HK-2 (cell line): ENCODE measurements around the gene FAM227A.
A peak's percentile ranks its signal among the peaks of the same experiment; 100 is the strongest.
"Not testable (repeated sequence)": the region's sequence is repeated elsewhere in the genome, so short reads cannot be mapped to it uniquely, and the experiment has no call there.

Source experiments
- DNase-seq: peaks from one replicate; pipeline ENCODE4 v3.0.0-alpha.2; 2018; ENCODE audit not compliant: unreplicated experiment

FAM227A gene

DNA sequence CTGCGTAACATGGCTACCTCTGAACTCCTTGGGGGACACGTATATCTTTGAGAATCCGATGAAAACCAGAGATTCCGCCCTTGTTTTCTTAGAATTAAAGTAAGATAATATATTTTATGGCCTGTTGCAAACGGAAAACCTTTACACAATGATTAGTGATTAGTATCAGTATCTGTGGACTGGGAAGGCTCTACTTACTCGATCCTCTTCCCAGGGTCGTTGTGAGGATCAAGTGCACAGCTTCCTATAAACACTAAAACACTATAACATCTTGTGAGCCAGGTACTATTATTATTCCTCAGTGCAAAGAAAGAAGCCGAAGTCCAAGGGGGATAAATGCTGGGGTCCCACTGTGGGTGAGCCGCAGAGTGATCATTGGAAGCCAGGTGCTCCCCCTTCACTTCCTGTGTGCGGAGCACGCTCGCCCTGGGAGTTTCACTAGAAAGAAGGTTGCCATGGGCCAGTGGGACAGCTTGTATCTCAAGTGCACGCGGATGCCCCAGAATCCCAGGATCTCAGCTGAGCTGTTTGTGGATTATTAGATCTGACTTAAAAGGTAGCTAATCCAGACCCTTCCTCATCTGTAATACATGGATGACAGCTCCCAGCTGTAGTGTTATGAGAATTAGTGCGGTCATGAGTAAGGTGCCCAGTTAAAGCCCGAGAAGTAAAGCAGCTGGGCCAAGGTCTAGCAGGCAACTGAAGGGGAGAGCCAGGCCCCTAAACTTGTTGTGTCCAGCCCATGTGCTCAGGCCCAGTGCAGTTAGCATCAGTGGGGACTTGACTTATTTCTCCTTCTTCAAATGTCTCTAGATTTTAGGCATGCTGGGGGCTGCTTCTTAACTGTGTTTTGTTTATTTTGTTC, 1.1 kb upstream of the FAM227A start:
- peak; percentile 35 for DNase-seq

DNA sequence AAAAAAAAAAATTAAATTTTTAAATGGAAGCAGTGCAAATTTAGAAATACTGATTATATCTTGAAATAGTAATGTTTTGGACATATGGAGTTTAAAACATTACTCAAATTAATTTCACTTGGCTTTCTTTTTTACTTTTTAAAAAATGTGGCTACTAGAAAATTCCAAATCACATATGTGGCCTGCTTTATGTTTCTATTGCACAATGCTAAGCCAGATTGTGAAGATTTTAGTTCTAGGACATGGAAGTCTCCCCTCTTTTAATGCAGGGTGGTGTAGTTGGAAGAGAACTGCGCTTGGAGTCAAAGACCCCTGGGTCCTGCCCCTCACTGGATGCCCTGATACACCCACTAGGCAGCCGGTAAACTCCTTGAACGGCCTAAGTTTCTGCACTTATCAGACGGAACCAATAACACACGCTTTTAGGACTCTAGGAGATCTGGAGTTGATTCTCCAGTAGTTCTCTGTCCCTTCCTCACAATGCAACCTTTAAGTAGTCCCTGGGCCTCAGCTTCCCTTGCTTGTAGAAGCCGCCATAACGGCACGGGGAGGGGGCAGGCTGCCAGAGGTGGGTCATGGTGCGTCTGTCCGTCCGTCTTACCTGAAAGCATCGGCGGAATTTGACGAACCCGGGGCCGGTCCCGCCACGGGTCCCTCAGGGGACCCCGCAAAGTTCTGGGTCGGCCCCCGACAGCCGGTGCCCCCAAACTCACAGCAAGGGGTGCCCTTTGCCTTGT, 505 bp downstream of the FAM227A start:
- DNase-seq, result no peak

DNA sequence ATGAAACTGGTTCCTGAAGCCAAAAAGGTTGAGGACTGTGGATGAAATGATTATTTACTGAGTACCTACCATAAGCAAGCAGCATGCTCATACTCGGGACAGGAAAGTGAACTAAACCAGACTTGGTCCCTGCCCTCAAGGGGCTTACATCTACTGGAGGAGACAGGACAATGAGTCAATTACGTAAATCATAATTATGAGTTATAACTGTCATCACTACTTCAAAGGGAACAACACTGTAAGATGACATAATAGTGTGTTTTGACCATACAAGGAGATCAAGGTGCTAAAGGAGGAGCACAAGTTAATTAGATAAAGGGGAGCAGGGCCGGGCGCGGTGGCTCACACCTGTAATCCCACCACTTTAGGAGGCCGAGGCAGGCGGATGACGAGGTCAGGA, 2.5 kb downstream of the FAM227A start:
- no peak for DNase-seq

DNA sequence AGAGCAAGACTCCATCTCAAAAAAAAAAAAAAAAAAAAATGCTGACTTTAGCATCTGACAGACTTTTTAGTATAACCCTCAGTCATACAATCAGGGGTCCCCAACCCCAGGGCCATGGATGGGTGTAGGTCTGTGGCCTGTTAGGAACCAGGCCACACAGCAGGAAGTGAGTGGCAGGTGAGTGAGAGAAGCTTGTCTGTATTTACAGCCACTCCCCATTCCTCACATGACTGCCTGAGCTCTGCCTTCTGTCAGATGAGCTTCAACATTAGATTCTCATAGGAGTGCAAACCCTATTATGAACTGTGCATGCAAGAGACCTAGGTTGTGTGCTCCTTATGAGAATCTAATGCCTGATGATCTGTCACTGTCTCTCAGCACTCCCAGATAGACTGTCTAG, 3.3 kb downstream of the FAM227A start:
- no peak for DNase-seq

DNA sequence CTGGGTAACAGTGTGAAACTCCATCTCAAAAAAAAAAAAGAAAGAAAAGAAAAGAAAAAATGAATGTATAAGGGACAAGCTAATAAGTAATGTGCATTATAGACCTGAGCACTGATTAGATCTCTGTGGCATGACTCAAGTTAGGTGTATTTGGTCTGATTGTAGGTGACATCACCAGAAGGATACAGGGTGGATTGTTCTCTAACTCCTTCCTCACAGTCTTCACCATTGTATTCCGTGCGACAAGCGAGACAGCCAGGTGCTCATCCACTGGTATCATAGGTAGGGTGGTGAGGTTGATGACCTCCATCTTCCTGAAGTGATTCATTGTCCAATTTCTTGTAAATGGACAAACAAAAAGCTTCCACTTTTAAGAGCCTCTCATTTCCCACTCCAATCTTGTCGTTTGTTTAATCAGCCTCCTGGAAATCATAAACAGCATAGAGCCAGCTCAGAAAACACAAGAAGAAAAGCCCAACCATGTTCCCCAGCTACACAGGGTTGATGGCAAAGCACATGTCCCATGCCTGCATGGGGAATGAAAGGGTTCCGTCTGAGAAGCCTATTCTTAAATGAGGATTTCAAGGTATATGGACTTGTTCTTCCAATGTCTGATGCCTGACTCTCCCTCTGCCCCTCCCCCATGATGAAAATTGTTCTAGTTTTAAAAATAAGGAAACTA, 6.2 kb downstream of the FAM227A start:
- DNase-seq, result no peak

DNA sequence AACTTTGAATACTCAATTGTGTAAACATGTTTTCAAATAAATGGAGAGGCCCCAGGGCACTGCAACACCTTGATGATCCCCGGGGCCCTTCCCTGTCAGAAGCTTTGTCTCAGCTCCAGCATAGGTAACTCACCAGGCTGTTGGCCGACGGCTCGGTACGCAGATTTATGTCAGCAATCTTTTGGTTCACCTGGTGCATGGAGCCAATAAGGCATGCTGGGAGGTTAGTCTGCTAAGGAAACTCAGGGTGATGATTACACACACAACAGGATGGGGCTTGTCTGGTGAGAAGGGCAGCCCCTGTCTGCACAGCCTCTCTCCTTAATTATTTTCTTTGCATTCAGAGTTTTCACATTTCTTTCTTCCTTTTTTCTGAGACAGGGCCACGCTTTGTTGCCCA, 10.8 kb downstream of the FAM227A start:
- no peak for DNase-seq

DNA sequence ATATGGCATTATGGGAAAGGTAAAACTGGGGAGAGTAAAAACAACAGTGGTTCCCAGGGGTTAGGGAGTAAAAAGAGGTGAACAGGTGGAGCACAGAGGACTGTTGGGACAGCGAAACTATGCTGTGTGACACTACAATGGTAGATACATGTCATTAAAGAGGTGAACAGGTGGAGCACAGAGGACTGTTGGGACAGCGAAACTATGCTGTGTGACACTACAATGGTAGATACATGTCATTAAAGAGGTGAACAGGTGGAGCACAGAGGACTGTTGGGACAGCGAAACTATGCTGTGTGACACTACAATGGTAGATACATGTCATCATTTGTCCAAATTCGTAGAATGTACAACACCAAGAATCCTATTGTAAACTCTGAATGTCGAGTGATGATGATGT, 11.9 kb downstream of the FAM227A start:
- not testable (repeated sequence) for DNase-seq

DNA sequence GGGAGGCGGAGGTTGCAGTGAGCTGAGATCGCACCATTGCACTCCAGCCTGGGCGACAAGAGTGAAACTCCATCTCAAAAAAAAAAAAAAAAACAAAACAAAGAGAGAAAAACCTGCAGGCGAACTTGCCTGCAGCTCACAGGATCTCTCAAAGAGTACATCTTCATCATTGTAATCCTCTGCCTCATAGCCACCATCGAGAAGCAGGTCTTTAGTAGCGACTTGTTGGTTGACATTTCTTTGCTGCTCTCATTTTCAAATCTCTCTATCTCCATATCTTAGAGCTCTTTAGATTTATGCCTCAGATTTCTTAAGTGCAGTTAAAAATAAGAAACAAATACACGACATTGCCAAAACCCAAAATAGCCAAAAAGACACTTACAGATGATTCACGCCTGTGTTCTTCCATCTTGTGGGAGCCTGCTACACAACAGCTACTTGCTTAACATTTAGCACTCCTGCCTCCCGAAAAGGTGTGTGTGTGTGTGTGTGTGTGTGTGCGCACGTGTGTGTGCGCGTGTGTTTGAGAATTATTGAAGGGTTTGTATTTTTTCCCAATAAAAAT, 14.6 kb downstream of the FAM227A start:
- no peak for DNase-seq

DNA sequence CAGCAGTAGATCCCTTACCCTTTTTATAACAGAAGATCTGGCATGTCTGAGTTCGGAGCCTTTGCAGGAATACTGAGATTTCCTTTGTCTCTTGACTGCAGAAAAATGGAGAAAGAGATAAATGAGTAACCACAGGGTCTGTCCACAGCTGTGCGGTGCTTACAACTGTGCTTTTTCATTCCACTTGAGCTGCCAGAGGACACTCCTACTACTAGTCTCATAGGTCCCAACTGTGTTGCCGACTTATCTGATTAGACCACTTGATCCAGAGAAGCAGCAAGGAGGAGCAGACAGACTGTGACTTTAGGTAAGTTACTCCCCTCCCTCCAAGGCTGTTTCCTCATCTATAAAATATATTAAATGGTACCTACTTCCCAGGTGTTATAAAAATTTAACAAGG, 17.5 kb downstream of the FAM227A start:
- no peak for DNase-seq

DNA sequence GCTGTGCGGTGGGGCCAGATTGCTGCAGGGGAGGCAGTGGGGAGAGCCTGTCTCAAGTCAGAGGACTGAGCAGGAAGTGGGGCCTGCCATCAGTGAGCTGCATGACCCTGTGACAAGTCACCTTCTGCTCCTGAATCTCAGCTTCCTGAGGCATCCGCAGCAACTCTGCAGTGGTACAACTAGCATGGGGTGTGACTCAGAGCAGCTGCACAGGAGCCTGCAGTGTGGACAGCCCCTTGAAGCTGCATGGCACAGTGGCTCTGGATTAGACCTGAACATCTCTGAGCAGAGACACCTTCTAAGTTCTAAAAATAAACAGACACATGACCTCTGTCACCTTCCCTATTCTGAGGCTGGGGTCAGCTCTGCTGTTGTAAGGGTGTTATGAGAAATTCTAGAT, 18.0 kb downstream of the FAM227A start:
- DNase-seq, result no peak

DNA sequence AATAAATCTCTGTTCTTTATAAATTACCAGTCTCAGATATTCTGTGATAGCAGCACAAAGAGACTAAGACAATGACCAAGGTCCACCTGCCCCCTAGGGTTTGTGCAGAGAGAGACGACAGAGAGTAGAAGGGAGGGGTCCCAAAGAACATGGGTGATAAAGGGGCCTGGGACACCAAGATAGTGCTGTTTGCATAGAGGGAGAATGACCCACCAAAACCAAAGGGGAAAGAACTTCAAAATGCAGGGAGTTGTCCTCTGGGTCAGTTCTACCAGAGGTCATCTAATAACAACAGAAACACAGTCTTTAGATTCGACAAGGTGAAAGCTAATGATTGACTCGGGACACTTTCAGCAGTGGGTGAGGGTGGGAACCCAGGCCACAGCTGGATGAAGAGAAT, 23.7 kb downstream of the FAM227A start:
- no peak for DNase-seq

DNA sequence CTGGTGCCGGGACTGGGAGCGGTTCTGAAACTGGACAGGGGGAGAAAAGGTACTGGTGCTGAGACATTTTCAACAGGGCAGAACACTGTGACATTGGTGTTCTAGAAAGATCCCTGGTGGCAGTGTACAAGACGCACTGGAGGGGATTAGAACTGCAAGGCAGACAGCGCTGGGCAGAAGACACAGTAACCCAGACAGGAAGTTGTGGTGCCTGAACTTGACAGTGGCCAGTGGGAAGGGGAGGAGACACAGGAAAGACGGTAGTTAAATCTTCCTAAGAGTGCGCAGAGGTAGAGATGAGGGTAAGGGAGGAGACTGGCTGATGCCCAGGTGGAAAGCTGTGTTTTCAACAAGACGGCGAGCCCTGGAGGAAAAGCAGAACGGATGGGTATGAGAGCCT, 24.5 kb downstream of the FAM227A start:
- no peak for DNase-seq

DNA sequence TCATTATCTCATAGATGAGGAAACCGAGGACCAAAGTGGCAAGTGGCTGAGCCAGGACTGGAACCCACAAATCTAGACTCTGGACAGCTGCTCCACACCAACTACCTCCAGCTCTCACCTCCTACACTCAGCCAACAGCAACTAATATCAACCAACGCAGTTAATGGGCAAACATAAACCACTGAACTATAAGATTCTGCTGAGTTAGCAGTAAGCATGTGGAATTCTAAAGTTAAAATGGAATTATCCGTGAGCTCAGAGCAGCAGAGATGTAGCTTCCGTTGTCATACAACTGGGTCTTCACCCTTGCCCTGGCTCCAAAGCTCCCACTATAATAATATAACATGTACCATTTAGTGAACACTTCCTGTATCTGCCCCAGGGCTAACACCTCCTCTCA, 27.1 kb downstream of the FAM227A start:
- DNase-seq, result no peak

DNA sequence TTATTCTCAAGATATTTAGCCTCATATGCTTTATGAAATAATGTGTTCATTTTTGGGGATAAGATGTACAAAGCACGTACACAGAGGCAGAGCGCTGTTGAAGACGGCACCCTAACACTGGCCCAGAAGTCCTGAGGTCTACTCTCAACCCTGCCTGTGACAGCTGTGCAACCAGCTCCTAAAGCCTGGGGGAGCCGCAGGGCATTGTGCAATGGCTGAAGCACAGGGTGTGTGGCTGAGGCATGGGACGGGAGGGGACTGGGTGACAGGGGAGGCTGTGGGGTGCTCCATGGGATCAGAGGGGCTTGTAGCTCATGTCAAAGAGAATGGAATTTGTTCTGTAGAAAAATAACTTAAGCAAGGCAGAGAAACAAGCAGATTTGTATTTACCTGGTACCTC, 27.7 kb downstream of the FAM227A start:
- DNase-seq, result no peak

DNA sequence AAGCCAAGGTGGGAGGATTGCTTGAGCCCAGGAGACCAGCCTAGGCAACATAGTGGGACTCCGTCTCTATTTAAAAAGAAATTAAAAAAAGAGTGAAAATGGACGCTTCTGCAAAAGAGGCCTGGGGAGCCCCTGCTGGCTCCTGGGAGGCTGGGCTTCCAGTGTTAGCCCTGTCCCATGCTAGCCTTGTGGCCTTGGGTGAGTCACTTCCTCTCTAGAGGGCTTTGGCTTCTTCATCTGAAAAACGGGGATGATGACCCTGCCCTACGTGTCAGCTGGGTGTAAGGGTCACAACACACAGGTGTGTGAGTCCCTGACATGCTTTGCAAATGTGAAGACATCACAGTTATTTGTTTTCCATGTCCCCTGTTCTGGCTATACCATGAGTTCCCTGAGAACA, 32.8 kb downstream of the FAM227A start:
- DNase-seq, result peak; percentile 17

DNA sequence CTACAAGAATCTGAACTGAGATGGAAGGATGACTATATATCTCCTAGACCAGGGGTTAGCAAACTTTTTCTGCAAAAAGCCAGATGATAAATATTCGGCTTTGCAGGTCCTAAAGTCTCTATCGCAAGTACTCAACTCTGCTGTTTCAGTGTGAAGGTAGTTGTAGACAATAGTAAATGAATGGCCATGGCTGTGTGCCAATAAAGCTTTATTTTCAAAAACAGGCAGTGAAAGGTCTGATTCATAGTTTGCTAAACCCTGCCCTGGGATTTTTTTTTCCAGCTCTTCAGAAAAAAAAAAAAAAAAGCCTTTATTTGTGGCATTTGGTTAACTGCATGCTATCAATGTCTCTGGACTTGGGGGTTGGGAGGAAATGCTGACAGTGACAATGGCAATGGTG, 37.5 kb downstream of the FAM227A start:
- no peak for DNase-seq

DNA sequence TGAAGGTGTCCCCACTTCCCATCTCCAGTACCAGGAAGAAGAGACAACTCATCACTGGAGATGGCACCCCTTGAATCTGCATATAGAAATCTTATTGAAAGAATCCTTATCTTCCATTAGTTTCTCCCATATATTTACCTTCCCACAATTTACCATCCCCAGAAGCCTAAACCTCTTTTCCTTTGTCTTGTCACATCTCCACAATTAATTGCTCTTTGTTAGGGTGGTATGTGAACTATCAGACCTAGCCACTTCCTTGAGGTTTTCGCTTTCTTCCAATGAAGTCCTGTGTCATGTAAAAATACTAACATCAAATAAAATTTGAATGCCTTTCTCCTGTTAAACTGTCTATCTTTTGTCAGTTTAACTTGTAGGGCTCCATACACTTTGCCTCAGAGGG, 37.9 kb downstream of the FAM227A start:
- DNase-seq, result no peak

DNA sequence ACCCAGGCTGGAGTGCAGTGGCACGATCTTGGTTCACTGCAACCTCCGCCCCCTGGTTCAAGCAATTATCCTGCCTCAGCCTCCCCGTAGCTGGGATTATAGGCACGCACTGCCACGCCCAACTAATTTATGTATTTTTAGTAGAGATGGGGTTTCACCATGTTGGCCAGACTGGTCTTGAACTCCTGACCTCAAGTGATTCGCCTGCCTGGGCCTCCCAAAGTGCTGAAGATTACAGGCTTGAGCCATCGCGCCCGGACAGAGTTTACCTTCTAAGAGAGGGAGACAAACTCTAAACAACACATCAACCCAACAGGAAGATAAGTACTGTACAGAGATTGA, 41.2 kb downstream of the FAM227A start:
- DNase-seq, result not testable (repeated sequence)

DNA sequence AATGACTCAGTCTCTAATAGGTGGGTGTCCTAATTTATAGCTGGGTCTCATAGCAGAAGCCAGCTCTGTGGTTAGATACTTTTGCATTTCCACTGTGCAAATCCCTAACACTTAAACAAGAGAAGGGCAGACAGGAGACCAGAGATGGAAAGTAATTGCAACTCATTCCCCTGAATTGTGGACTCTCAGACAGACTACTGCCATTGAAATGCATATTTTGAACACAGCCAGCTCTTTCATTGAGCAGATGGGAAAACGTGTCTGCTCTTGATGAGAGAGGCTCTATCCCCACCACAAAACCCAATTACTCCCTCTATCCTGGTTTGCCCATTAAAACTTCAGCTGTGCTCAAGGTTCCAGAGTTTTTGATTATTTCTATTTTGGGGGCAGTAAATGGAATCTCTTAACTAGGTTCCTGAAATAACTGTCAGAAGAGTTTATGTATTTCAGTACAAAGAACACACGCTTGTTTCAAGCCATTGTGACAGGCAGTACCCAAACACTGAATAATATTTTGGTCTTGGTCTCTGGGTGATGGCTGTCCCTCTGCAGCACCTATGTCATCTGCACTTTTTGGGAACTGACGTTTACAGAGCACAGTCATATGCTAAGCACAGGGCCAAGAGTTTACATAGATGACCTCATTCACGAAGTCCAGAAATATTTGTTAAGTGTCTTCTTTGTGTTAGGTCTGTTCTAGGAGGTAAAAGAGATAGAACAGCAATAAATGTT, 41.7 kb downstream of the FAM227A start:
- no peak for DNase-seq

DNA sequence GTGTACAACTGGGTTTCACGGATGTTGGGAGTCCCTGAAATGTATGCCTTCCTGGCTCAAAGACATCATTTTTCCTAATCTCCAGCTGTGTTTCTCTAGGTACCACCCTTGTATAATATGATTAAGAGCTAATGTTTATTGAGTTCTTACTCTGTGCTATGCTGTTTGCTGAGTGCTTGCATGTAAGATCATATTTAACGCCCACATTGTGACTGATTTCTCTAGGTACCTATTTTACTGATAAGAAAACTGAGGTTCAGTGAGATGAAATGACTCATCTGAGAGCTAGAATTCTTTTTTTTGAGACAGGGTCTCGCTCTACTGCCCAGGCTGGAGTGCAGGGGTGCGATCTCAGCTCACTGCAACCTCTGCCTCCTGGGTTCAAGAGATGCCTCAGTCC, 42.6 kb downstream of the FAM227A start:
- no peak for DNase-seq

DNA sequence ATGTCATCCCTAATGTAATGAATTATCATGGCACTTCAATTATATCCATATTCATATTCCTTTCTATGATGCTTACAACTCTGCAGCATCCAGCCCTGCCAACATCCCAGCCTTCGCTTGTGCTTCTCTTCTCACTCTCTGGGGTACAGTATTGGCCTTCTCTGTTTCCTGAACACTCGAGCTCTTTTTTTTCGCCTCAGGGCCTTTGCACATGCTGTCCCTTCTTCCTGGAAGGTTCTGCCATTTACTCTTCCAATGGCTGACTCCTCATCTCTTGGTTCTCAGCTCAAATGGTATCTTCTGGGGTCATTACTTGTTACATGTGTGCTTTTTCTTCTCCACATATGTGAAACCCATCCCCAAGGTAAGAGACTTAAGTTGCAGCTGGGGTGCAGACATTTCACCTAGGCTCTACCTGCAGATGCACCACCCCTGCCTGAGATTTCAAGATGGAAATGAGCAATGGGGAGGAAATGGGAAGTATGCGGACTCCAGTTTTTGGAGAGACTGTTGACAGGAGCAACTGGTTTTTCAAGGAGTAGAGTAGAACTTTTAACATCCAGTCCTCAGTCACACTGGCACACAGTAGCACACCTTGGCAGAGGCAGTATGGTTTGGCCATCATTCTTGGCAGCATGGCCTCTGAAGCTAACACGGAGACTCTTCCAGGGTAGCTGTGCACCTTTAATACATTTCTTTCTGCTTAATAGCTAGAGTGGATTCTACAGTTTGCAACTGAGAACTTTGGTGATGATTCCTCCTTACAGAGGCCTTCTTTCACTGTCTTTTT, 43.8 kb downstream of the FAM227A start:
- DNase-seq, result no peak
